GM12878 (cell line): Measurements from ENCODE around the gene ACTMAP. TPM values are rescaled to one million over a fixed set of nuclear protein-coding genes. Genes with fewer than 3 reads are reported as not detected.
A peak's percentile ranks its signal among the peaks of the same experiment; 100 is the strongest.

Experiments used
- BMI1 ChIP-seq: fragments of 450-650 bp; IDR thresholded peaks from 2 replicates; pipeline ENCODE4 v1.6.1; 2016; ENCODE audit warnings: mild to moderate bottlenecking, moderate library complexity, borderline replicate concordance
- CEBPB ChIP-seq, 2 experiments: fragments of 150-350 bp in 1 of 2; IDR thresholded peaks; 2 replicates each; pipeline ENCODE4 v1.6.1; 2012 to 2014; ENCODE audit warnings: low read depth in 2 of 2, low read length in 2 of 2, borderline replicate concordance in 1 of 2, inconsistent platforms in 1 of 2
- GABPA ChIP-seq: IDR thresholded peaks from 2 replicates; pipeline ENCODE4 v1.6.1; 2014; ENCODE audit warnings: antibody characterized with exemption, low read depth, mild to moderate bottlenecking, inconsistent platforms
- NR2C1 ChIP-seq: fragments of 450-650 bp; IDR thresholded peaks from 2 replicates; pipeline ENCODE4 v1.6.1; 2017; ENCODE audit warnings: antibody characterized with exemption, mild to moderate bottlenecking, moderate library complexity
- NR2F1 ChIP-seq: fragments of 450-650 bp; conservative IDR thresholded peaks from 2 replicates; pipeline ENCODE4 v1.6.1; 2017; ENCODE audit warnings: mild to moderate bottlenecking
- PKNOX1 ChIP-seq: fragments of 450-650 bp; IDR thresholded peaks from 2 replicates; pipeline ENCODE4 v1.6.1; 2016; ENCODE audit warnings: mild to moderate bottlenecking
- RELB ChIP-seq: fragments of 450-650 bp; IDR thresholded peaks from 2 replicates; pipeline ENCODE4 v1.6.1; 2017; ENCODE audit warnings: low read depth, mild to moderate bottlenecking, moderate library complexity
- RFX5 ChIP-seq: IDR thresholded peaks from 2 replicates; pipeline ENCODE4 v1.6.1; 2011; ENCODE audit warnings: low read depth, low read length, improper control_type of control experiment
- SMAD1 ChIP-seq: fragments of 450-650 bp; IDR thresholded peaks from 2 replicates; pipeline ENCODE4 v1.6.1; 2018; ENCODE audit warnings: mild to moderate bottlenecking, low read depth; ENCODE audit not compliant: partially characterized antibody
- SMARCA5 ChIP-seq: fragments of 450-650 bp; IDR thresholded peaks from 2 replicates; pipeline ENCODE4 v1.6.1; 2017; ENCODE audit warnings: mild to moderate bottlenecking
- YY1 ChIP-seq: IDR thresholded peaks from 2 replicates; pipeline ENCODE4 v1.6.1; 2011; ENCODE audit warnings: low read depth, mild to moderate bottlenecking, low read length
- ZNF207 ChIP-seq: fragments of 450-650 bp; IDR thresholded peaks from 2 replicates; pipeline ENCODE4 v1.6.1; 2014; ENCODE audit warnings: antibody characterized with exemption, mild to moderate bottlenecking, borderline replicate concordance
- polyA plus RNA-seq, 11 experiments: library from polyadenylated mRNA; depleted of rRNA in 4 of 11; unstranded in 6 of 11; stranded (reverse) in 5 of 11; fragments of >200 nt; fragmentation: Nextera tagmentation in 4 of 11; fragmentation: Illumina TruSeq in 1 of 11; extraction: Ambion mirVana in 4 of 11; extraction: Trizol in 1 of 11; gene quantifications; 1 replicate in 1 of 11; 2 replicates in 10 of 11; pipeline versions ENCODE4 v1.2.1 to v1.2.3, GENCODE V29; 2011 to 2016; ENCODE audit warnings: inconsistent platforms in 2 of 11, missing spikeins in 2 of 11, low read depth in 1 of 11
- total RNA-seq, 4 experiments: library from RNA; depleted of rRNA in 3 of 4; stranded (reverse); fragments of >200 nt in 3 of 4; fragmentation: Illumina TruSeq in 1 of 4; extraction: Trizol in 1 of 4; gene quantifications; 2 replicates each; pipeline versions ENCODE4 v1.2.1 to v1.2.3, GENCODE V29; 2013 to 2021
- TF ChIP-seq, protein P1 (sequence below): fragments of 450-650 bp; IDR thresholded peaks from 2 replicates; pipeline ENCODE4 v1.6.1; 2017; ENCODE audit warnings: mild to moderate bottlenecking, moderate library complexity
- TF ChIP-seq, protein P2 (sequence below): IDR thresholded peaks from 2 replicates; pipeline ENCODE4 v1.6.1; 2012; ENCODE audit warnings: low read depth, low read length, improper control_type of control experiment
- TF ChIP-seq, protein P3 (sequence below): fragments of 450-650 bp; formaldehyde crosslinking; IDR thresholded peaks from 2 replicates; pipeline ENCODE4 v1.4.0; 2020; ENCODE audit warnings: mild to moderate bottlenecking, moderate library complexity
- TF ChIP-seq, protein P4 (sequence below): IDR thresholded peaks from 2 replicates; pipeline ENCODE4 v1.6.1; 2011; ENCODE audit warnings: low read depth, low read length, improper control_type of control experiment, borderline replicate concordance

Gene ACTMAP
- total and polyA plus RNA-seq, 10 of the 15 experiments (the other 5 are each of a cell fraction or from before 2014, with no cell fraction given) = 3.0 to 26.2 (median 11.1) TPM

- TF ChIP-seq SMAD1 (peak; percentile 76), CEBPB (IDR thresholded peaks at IDR 0.05; ENCODE audit: borderline replicate concordance in 1 of 2, low read depth in 2 of 2, low read length in 2 of 2) (peak in 1 of 2 experiments; percentile 71; a peak in 1 of 4 replicates), NR2F1 (peak; percentile 100), ZNF207 (peak; percentile 73; the same call in 1 of the 2 replicates), SMARCA5 (0 out of 2 replicates have a peak, but pooled peaks have one; percentile 41), PKNOX1 (peak; percentile 92), RFX5 (peak; percentile 98), NR2C1 (peak; percentile 96), YY1 (peak; percentile 99), RELB (peak; percentile 88), BMI1 (no peak), GABPA (peak; percentile 65)
- TF ChIP-seq, protein P1, sequence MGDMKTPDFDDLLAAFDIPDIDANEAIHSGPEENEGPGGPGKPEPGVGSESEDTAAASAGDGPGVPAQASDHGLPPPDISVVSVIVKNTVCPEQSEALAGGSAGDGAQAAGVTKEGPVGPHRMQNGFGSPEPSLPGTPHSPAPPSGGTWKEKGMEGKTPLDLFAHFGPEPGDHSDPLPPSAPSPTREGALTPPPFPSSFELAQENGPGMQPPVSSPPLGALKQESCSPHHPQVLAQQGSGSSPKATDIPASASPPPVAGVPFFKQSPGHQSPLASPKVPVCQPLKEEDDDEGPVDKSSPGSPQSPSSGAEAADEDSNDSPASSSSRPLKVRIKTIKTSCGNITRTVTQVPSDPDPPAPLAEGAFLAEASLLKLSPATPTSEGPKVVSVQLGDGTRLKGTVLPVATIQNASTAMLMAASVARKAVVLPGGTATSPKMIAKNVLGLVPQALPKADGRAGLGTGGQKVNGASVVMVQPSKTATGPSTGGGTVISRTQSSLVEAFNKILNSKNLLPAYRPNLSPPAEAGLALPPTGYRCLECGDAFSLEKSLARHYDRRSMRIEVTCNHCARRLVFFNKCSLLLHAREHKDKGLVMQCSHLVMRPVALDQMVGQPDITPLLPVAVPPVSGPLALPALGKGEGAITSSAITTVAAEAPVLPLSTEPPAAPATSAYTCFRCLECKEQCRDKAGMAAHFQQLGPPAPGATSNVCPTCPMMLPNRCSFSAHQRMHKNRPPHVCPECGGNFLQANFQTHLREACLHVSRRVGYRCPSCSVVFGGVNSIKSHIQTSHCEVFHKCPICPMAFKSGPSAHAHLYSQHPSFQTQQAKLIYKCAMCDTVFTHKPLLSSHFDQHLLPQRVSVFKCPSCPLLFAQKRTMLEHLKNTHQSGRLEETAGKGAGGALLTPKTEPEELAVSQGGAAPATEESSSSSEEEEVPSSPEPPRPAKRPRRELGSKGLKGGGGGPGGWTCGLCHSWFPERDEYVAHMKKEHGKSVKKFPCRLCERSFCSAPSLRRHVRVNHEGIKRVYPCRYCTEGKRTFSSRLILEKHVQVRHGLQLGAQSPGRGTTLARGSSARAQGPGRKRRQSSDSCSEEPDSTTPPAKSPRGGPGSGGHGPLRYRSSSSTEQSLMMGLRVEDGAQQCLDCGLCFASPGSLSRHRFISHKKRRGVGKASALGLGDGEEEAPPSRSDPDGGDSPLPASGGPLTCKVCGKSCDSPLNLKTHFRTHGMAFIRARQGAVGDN = peak; percentile 96
- TF ChIP-seq, protein P2, sequence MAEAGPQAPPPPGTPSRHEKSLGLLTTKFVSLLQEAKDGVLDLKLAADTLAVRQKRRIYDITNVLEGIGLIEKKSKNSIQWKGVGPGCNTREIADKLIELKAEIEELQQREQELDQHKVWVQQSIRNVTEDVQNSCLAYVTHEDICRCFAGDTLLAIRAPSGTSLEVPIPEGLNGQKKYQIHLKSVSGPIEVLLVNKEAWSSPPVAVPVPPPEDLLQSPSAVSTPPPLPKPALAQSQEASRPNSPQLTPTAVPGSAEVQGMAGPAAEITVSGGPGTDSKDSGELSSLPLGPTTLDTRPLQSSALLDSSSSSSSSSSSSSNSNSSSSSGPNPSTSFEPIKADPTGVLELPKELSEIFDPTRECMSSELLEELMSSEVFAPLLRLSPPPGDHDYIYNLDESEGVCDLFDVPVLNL = peak; percentile 92
- TF ChIP-seq, protein P3, sequence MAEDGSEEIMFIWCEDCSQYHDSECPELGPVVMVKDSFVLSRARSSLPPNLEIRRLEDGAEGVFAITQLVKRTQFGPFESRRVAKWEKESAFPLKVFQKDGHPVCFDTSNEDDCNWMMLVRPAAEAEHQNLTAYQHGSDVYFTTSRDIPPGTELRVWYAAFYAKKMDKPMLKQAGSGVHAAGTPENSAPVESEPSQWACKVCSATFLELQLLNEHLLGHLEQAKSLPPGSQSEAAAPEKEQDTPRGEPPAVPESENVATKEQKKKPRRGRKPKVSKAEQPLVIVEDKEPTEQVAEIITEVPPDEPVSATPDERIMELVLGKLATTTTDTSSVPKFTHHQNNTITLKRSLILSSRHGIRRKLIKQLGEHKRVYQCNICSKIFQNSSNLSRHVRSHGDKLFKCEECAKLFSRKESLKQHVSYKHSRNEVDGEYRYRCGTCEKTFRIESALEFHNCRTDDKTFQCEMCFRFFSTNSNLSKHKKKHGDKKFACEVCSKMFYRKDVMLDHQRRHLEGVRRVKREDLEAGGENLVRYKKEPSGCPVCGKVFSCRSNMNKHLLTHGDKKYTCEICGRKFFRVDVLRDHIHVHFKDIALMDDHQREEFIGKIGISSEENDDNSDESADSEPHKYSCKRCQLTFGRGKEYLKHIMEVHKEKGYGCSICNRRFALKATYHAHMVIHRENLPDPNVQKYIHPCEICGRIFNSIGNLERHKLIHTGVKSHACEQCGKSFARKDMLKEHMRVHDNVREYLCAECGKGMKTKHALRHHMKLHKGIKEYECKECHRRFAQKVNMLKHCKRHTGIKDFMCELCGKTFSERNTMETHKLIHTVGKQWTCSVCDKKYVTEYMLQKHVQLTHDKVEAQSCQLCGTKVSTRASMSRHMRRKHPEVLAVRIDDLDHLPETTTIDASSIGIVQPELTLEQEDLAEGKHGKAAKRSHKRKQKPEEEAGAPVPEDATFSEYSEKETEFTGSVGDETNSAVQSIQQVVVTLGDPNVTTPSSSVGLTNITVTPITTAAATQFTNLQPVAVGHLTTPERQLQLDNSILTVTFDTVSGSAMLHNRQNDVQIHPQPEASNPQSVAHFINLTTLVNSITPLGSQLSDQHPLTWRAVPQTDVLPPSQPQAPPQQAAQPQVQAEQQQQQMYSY (CRISPR knock-in tag) = peak; percentile 93
- TF ChIP-seq, protein P4, sequence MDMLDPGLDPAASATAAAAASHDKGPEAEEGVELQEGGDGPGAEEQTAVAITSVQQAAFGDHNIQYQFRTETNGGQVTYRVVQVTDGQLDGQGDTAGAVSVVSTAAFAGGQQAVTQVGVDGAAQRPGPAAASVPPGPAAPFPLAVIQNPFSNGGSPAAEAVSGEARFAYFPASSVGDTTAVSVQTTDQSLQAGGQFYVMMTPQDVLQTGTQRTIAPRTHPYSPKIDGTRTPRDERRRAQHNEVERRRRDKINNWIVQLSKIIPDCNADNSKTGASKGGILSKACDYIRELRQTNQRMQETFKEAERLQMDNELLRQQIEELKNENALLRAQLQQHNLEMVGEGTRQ = peak; percentile 97
Measured at GRCh38 chr19:40750058-40750873, at the start of gene ACTMAP (continued).
